ACC112 (cell line): ENCODE data around the gene LGR5.

Experiments used
- H2AFZ ChIP-seq: fragments of 200-600 bp; sonication (generic); one replicate; pipeline ENCODE4 v1.6.0; 2017; ENCODE audit warnings: antibody characterized with exemption, low read length; ENCODE audit not compliant: unreplicated experiment
- H3K27ac ChIP-seq: fragments of 200-600 bp; sonication (generic); 2 replicates; pipeline ENCODE4 v1.5.1; 2014; ENCODE audit warnings: low read depth, mild to moderate bottlenecking, antibody characterized with exemption, low read length, moderate library complexity
- H3K27me3 ChIP-seq: fragments of 200-600 bp; sonication (generic); 2 replicates; pipeline ENCODE4 v1.6.1; 2014; ENCODE audit warnings: mild to moderate bottlenecking, antibody characterized with exemption, low read length, moderate library complexity, mixed read lengths; ENCODE audit not compliant: insufficient read depth
- H3K36me3 ChIP-seq: fragments of 200-600 bp; sonication (generic); 2 replicates; pipeline ENCODE4 v1.6.1; 2016; ENCODE audit warnings: mild to moderate bottlenecking, antibody characterized with exemption, low read length, moderate library complexity, mixed read lengths; ENCODE audit not compliant: insufficient read depth
- H3K4me1 ChIP-seq: fragments of 200-600 bp; sonication (generic); one replicate; pipeline ENCODE4 v1.6.1; 2016; ENCODE audit warnings: low read length, mixed read lengths; ENCODE audit not compliant: insufficient read depth, unreplicated experiment, control insufficient read depth
- H3K4me3 ChIP-seq: fragments of 200-600 bp; sonication (generic); 2 replicates; pipeline ENCODE4 v1.5.1; 2014; ENCODE audit warnings: mild to moderate bottlenecking, low read depth, low read length
- H3K79me2 ChIP-seq: fragments of 200-600 bp; sonication (generic); one replicate; pipeline ENCODE4 v1.6.0; 2016; ENCODE audit warnings: low read length; ENCODE audit not compliant: control insufficient read depth, unreplicated experiment, insufficient read depth

Gene LGR5

DNA sequence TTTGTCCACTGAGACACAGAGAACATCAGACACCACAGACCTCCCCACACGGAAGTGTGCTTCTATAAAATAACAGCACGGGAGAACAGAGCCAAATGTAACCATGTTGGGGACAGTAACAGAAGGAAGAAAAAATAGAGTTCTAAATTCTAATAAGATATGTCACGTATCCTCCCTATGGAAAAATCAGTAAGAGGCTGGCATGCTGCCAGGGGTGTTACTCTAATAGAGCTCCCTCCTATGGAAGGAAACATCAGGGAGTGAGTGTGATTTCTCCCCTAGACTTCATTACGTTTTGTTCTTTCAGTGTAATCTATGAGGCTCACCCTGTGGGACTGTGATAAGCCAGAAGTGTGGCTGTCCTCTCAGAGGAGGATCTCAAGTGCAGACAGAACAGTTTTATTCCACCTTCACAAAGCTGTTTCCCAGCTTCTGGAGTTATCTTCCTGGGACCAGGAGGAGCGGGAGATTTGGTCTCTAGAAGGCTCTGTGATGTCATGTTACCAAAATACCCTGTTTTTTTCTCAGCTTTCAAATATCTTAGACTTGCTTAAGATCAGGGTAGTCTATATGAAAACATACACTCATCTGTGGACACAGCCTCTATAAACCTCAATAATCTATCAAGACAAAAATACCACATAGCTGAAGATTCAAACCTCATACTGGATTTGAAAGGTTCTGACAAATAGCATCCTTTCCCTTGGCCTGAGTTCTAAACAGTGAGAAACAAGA lies 154.8 kb downstream of the LGR5 start:
- Histone ChIP-seq H3K27me3 (no peaks in the 10 kb centered on the region), H3K4me3 (no peak overlapping the region), H3K79me2 (no peaks in the 10 kb centered on the region), H2AFZ (peak overlapping the region; percentile 65), H3K27ac (no peak overlapping the region), H3K36me3 (no peaks in the 10 kb centered on the region), H3K4me1 (no peaks in the 10 kb centered on the region)

DNA sequence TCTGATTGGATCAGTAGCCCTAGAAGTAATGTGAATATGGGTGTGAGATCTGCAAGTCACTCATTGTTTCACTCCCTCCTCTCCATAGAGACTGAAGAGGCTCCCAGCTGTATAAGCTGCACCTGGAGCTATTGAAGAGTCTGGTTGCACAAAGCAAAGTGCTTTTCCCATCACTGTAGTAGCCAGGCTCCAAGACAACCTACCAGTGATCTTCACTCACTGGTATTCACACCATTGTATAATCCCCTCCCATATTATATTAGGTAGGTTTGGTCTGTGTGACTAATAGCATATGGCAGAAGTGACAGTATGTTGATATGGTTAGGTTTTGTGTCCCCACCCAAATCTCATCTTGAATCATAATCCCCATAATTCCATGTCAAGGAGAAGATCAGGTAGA lies 159.6 kb downstream of the LGR5 start:
- Histone ChIP-seq H3K27ac (no peak overlapping the region), H3K27me3 (no peaks in the 10 kb centered on the region), H3K36me3 (no peaks in the 10 kb centered on the region), H3K4me1 (no peaks in the 10 kb centered on the region), H2AFZ (no peak overlapping the region), H3K4me3 (no peak overlapping the region), H3K79me2 (no peaks in the 10 kb centered on the region)

DNA sequence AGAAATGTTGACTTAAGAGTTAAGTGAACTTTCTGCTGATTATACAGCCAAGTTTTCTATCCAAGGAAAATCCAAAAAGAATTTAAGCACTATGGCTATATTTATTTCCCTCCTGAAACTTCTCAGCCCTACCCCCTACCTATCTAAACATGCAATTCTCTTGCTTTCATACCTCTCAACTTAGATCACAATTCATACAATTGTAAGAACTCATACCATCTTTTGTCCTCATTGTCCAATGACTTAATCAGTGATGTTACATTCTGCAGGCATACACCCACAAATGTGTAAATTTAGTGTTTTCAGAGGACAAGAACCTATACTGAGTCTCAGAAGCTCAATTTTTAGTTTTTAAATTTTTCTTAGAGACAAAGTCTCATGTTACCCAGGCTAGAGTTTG lies 161.9 kb downstream of the LGR5 start:
- no peak overlapping the region for H3K4me3 ChIP-seq
- H3K27me3 ChIP-seq, result no peaks in the 10 kb centered on the region
- H3K79me2 ChIP-seq, result no peaks in the 10 kb centered on the region
- peaks cover 8% of the 10 kb centered on the region; the same call in 1 of the 2 replicates for H3K36me3 ChIP-seq
- no peaks in the 10 kb centered on the region for H3K4me1 ChIP-seq
- H2AFZ ChIP-seq, result no peak overlapping the region
- H3K27ac ChIP-seq, result no peak overlapping the region

- no peak overlapping the region for H3K4me3 ChIP-seq
- H3K27me3 ChIP-seq, result no peaks in the 10 kb centered on the region
- no peak overlapping the region for H3K27ac ChIP-seq
- H3K79me2 ChIP-seq, result no peaks in the 10 kb centered on the region
- H3K36me3 ChIP-seq, result peaks cover 18% of the 10 kb centered on the region
- H2AFZ ChIP-seq, result no peak overlapping the region
- H3K4me1 ChIP-seq, result no peaks in the 10 kb centered on the region
These were observed 163.4 kb downstream of the LGR5 start for GRCh38 chr12:71602761-71603577.

DNA sequence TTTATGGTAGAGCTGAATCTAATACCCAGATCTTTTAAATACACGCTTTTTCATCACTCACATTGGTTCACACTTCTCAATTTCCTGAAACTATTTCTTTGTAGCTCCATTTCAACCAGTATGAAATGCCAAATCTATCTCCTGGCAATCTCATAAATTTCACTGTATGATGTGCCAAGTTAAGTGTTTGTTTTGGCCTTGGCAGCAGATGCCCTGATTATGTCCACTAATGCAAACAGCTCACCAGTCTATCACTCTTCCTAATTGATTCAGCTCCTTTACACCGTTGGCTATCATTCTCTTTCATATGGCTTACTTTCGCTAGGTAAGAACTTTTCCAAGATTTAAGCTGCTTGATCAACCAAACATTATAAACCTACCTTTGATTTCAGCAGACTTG lies 165.4 kb downstream of the LGR5 start:
- Histone ChIP-seq H3K27ac (no peak overlapping the region), H2AFZ (no peak overlapping the region), H3K4me3 (no peak overlapping the region), H3K79me2 (no peaks in the 10 kb centered on the region), H3K4me1 (no peaks in the 10 kb centered on the region), H3K27me3 (no peaks in the 10 kb centered on the region), H3K36me3 (peaks cover 32% of the 10 kb centered on the region)

GRCh38 chr12:71607494-71608330 lies 168.1 kb downstream of the LGR5 start:
- Histone ChIP-seq H3K27ac (no peak overlapping the region), H3K27me3 (no peaks in the 10 kb centered on the region), H3K36me3 (peaks cover 55% of the 10 kb centered on the region), H3K4me3 (no peak overlapping the region), H3K79me2 (no peaks in the 10 kb centered on the region), H3K4me1 (no peaks in the 10 kb centered on the region), H2AFZ (no peak overlapping the region)

- Histone ChIP-seq H3K79me2 (no peaks in the 10 kb centered on the region), H3K4me3 (no peak overlapping the region), H3K4me1 (no peaks in the 10 kb centered on the region), H3K36me3 (peaks cover 65% of the 10 kb centered on the region), H3K27me3 (no peaks in the 10 kb centered on the region), H3K27ac (no peak overlapping the region), H2AFZ (no peak overlapping the region)
These were observed 170.6 kb downstream of the LGR5 start for GRCh38 chr12:71610031-71610795.

- Histone ChIP-seq H3K27ac (no peak overlapping the region), H3K4me3 (no peak overlapping the region), H3K36me3 (peaks cover 68% of the 10 kb centered on the region), H3K27me3 (no peaks in the 10 kb centered on the region), H2AFZ (no peak overlapping the region), H3K4me1 (peaks cover 8% of the 10 kb centered on the region), H3K79me2 (peaks cover 10% of the 10 kb centered on the region)
These were observed 182.3 kb downstream of the LGR5 start for GRCh38 chr12:71621938-71622337.

DNA sequence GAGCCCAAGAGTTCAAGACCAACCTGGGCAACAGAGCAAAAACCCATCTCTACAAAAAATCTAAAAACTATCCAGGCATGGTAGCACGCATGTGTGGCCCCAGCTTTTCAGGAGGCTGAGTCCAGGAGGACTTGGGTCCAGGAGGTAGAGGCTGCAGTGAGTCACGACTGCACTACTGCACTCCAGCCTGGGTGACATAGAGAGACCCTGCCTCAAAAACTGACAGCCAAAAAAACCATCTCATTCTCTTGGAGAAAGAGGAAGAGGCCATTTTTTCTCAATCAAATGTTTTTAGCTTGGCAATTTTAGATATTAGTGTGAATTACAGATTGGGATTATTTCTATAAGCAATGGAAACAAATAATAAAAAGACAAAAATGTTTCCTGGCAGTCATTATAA lies 185.9 kb downstream of the LGR5 start:
- peaks cover 67% of the 10 kb centered on the region for H3K36me3 ChIP-seq
- no peak overlapping the region for H3K27ac ChIP-seq
- peaks cover 10% of the 10 kb centered on the region for H3K79me2 ChIP-seq
- H3K4me1 ChIP-seq, result peaks cover 16% of the 10 kb centered on the region
- no peak overlapping the region for H3K4me3 ChIP-seq
- H2AFZ ChIP-seq, result no peak overlapping the region
- no peaks in the 10 kb centered on the region for H3K27me3 ChIP-seq

DNA sequence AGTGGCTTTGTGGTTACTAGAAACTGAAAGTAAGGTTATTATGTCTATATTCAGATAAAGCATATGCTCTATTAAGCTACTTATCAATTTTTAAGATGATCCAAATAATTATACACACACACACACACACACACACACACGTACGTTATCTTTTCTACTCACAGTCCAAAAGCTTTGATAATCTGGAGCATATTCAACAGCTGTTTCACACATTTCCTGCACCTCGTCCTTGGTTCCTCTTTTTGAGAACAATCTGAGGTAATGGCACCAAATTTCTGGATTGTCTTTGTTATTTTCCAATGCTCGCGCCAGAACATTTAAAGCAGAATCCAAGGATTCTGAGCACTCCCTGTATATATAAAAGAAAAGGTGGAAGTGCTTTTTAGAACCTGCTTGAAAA lies 186.5 kb downstream of the LGR5 start:
- Histone ChIP-seq H3K4me1 (peaks cover 16% of the 10 kb centered on the region), H3K79me2 (peaks cover 10% of the 10 kb centered on the region), H3K36me3 (peaks cover 73% of the 10 kb centered on the region), H3K4me3 (0 out of 2 replicates have a peak overlapping the region, but pooled peaks have one; percentile 41), H3K27me3 (no peaks in the 10 kb centered on the region), H2AFZ (no peak overlapping the region), H3K27ac (peak overlapping the region; percentile 44)
